Endothelial cell of umbilical vein (primary cell): ENCODE data around the gene STK39. TPM values are rescaled to one million over a fixed set of nuclear protein-coding genes. Genes with fewer than 3 reads are reported as not detected.

ENCODE experiments used
- BruUV-seq: library from RNA; stranded (reverse); fragments of 400-500 nt; replicated peaks from 2 replicates; lab custom pipeline; 2021; lab: Mats Ljungman, UMichigan
- CTCF ChIA-PET: fragments of 300-600, 350-600 bp; sonication (Branson Sonifier 250); formaldehyde crosslinking; loops from one replicate; lab custom pipeline; 2021; ENCODE audit warnings: antibody characterized with exemption, inconsistent platforms; lab: Charles Lee
- POLR2A ChIA-PET: fragments of 300-600, 350-600 bp; sonication (Branson Sonifier 250); formaldehyde crosslinking; loops from one replicate; lab custom pipeline; 2021; ENCODE audit warnings: antibody characterized with exemption, inconsistent platforms; lab: Charles Lee
- DNase-seq: peaks from one replicate; pipeline ENCODE4 v3.0.0-alpha.2; 2011; ENCODE audit warnings: low read depth, low spot score
- FAIRE-seq: peaks from 2 replicates; lab custom pipeline; 2011; peaks lifted over from hg19 to GRCh38; lab: Jason Lieb, UNC
- H2AFZ ChIP-seq: 2 replicates; pipeline ENCODE4 v1.6.0; 2012; ENCODE audit warnings: low read depth, low read length, control low read depth, inconsistent platforms
- H3K27ac ChIP-seq: 2 replicates; pipeline ENCODE4 v1.5.1; 2011; ENCODE audit warnings: low read depth, mild to moderate bottlenecking, control low read depth, low read length, moderate library complexity; ENCODE audit not compliant: insufficient read depth
- H3K27me3 ChIP-seq, 2 experiments: 2 replicates each; pipeline versions ENCODE4 v1.6.0 to v1.6.1; 2011; ENCODE audit warnings: low read length in 2 of 2, mixed read lengths in 1 of 2; ENCODE audit not compliant: control insufficient read depth in 2 of 2, insufficient read depth in 2 of 2
- H3K36me3 ChIP-seq, 2 experiments: 2 replicates in 1 of 2; 3 replicates in 1 of 2; pipeline ENCODE4 v1.5.1; 2011; ENCODE audit warnings: low read length in 2 of 2, mild to moderate bottlenecking in 1 of 2, moderate library complexity in 1 of 2; ENCODE audit not compliant: control insufficient read depth in 2 of 2, insufficient read depth in 2 of 2; ENCODE audit errors: extremely low read depth in 1 of 2
- H3K4me1 ChIP-seq: 3 replicates; pipeline ENCODE4 v1.5.1; 2011; ENCODE audit warnings: mild to moderate bottlenecking, low read length; ENCODE audit not compliant: control insufficient read depth, insufficient read depth; ENCODE audit errors: extremely low read depth
- H3K4me2 ChIP-seq: 2 replicates; pipeline ENCODE4 v1.6.1; 2011; ENCODE audit warnings: low read length, control low read depth, mixed read lengths; ENCODE audit not compliant: insufficient read depth
- H3K4me3 ChIP-seq, 3 experiments: fragments of 200-600 bp in 1 of 3; sonication (generic), shearing (Covaris generic) in 1 of 3; replicated peaks in 1 of 3; 2 replicates each; pipeline ENCODE4 v1.5.1; 2011 to 2016; ENCODE audit warnings: control low read depth in 3 of 3, low read length in 3 of 3, mild to moderate bottlenecking in 2 of 3, inconsistent platforms in 1 of 3, low read depth in 1 of 3, moderate library complexity in 1 of 3; ENCODE audit not compliant: insufficient read depth in 1 of 3
- H3K79me2 ChIP-seq: 2 replicates; pipeline ENCODE4 v1.6.0; 2012; ENCODE audit warnings: low read length, inconsistent platforms; ENCODE audit not compliant: control insufficient read depth, insufficient read depth
- H3K9ac ChIP-seq: replicated peaks from 2 replicates; pipeline ENCODE3; 2011; ENCODE audit warnings: low read length, control low read depth; ENCODE audit not compliant: insufficient read depth; ENCODE audit errors: extremely low read depth
- H3K9me1 ChIP-seq: replicated peaks from 3 replicates; pipeline ENCODE4 v1.6.0; 2011; ENCODE audit warnings: mild to moderate bottlenecking, low read length; ENCODE audit not compliant: control insufficient read depth, insufficient read depth; ENCODE audit errors: extremely low read depth
- H3K9me3 ChIP-seq: replicated peaks from 2 replicates; pipeline ENCODE4 v1.5.1; 2012; ENCODE audit warnings: low read length, inconsistent platforms; ENCODE audit not compliant: control insufficient read depth, insufficient read depth
- H4K20me1 ChIP-seq: replicated peaks from 2 replicates; pipeline ENCODE3; 2011; ENCODE audit warnings: mild to moderate bottlenecking, low read length; ENCODE audit not compliant: control insufficient read depth, insufficient read depth; ENCODE audit errors: extremely low read depth
- CTCF ChIP-seq, 2 donors: IDR thresholded peaks; 1 replicate in 1 of 2; 2 replicates in 1 of 2; pipeline ENCODE4 v1.5.1; 2011; ENCODE audit warnings: low read length in 2 of 2, mild to moderate bottlenecking in 2 of 2, moderate library complexity in 2 of 2, control low read depth in 1 of 2, inconsistent platforms in 1 of 2, low read depth in 1 of 2; ENCODE audit not compliant: insufficient read depth in 1 of 2; ENCODE audit errors: extremely low read depth in 1 of 2
- EZH2 ChIP-seq: IDR thresholded peaks from 2 replicates; pipeline ENCODE4 v1.6.1; 2012; ENCODE audit warnings: borderline replicate concordance, low read depth, mild to moderate bottlenecking, moderate library complexity, low read length, inconsistent platforms; ENCODE audit not compliant: severe bottlenecking
- FOS ChIP-seq: IDR thresholded peaks from 2 replicates; pipeline ENCODE4 v1.6.1; 2011; ENCODE audit warnings: mild to moderate bottlenecking, low read length, moderate library complexity, borderline replicate concordance; ENCODE audit not compliant: insufficient read depth
- GATA2 ChIP-seq: IDR thresholded peaks from 2 replicates; pipeline ENCODE4 v1.7.0; 2011; ENCODE audit warnings: low read depth, mild to moderate bottlenecking, moderate library complexity, mixed read lengths, low read length; ENCODE audit not compliant: insufficient read length, insufficient read depth
- JUN ChIP-seq: IDR thresholded peaks from 2 replicates; pipeline ENCODE4 v1.6.1; 2011; ENCODE audit warnings: borderline replicate concordance, low read depth; ENCODE audit not compliant: insufficient read length, insufficient read depth
- MYC ChIP-seq: IDR thresholded peaks from one replicate; pipeline ENCODE4 v1.6.1; 2011; ENCODE audit warnings: mild to moderate bottlenecking, low read depth, low read length
- POLR2A ChIP-seq: IDR thresholded peaks from 2 replicates; pipeline ENCODE4 v1.6.1; 2012; ENCODE audit warnings: low read depth, mild to moderate bottlenecking, control low read depth, low read length
- POLR2AphosphoS5 ChIP-seq: IDR thresholded peaks from 2 replicates; pipeline ENCODE4 v1.6.1; 2012; ENCODE audit warnings: low read depth, mild to moderate bottlenecking, control low read depth, low read length, moderate library complexity; ENCODE audit not compliant: insufficient read depth
- dilution Hi-C: fragments of 300-500 bp; cut with MboI; formaldehyde crosslinking; loops from one replicate; pipeline ENCODE4 v1.15.0; 2019; ENCODE audit warnings: low sequenced_read_pairs; ENCODE audit not compliant: extremely low pct_ligation_motif_present
- intact Hi-C: fragments of 100-400 bp; cut with micrococcal nuclease; formaldehyde crosslinking; loops from one replicate; pipeline ENCODE4 v1.10.0; 2022
- polyA plus RNA-seq, 4 experiments: library from polyadenylated mRNA; depleted of rRNA in 3 of 4; stranded (reverse) in 3 of 4; unstranded in 1 of 4; fragments of >200 nt; gene quantifications; 2 replicates each; pipeline versions ENCODE4 v1.2.1 to v1.2.3, GENCODE V29; 2011 to 2012; ENCODE audit warnings: missing spikeins in 1 of 4
- total RNA-seq: library from RNA; stranded (reverse); gene quantifications from 2 replicates; pipeline ENCODE4 v1.2.3, GENCODE V29; 2021
- TF ChIP-seq, protein P1 (sequence below): IDR thresholded peaks from 2 replicates; pipeline ENCODE4 v1.6.1; 2011; ENCODE audit not compliant: insufficient read depth, insufficient read length

Gene STK39
- total and polyA plus RNA-seq, 2 donors (not counting 3 experiments of a cell fraction or from before 2014, with no cell fraction given) = 4.6 to 13.1 TPM

- ChIA-PET POLR2A (no interaction called here), CTCF (interaction anchor here (1.9 kb wide), 1 partner anchor 174 kb away, joined by 6 read pairs; no protein-coding TSS in a partner anchor)
- TF ChIP-seq JUN (no peak), POLR2AphosphoS5 (no peak), MYC (no peak), GATA2 (peak; percentile 56)
- BruUV-seq = no TSS peak
- no peaks in the 10 kb centered on the region for H3K36me3 ChIP-seq
- intact Hi-C loops (no loop called here), dilution Hi-C loops (no loop called here)
- no peak for FAIRE-seq
- H3K79me2 ChIP-seq = no peaks in the 10 kb centered on the region
- H2AFZ ChIP-seq = no peak overlapping the region
- no peak overlapping the region for H3K9ac ChIP-seq
- no peak overlapping the region for H3K27ac ChIP-seq
- H3K27me3 ChIP-seq = no peaks in the 10 kb centered on the region
- no peaks in the 10 kb centered on the region for H3K9me1 ChIP-seq
- H3K4me2 ChIP-seq = no peak overlapping the region
- DNase-seq = peak; percentile 19
- no peaks in the 10 kb centered on the region for H3K4me1 ChIP-seq
- H3K4me3 ChIP-seq = no peak overlapping the region
- no peaks in the 10 kb centered on the region for H3K9me3 ChIP-seq
- H4K20me1 ChIP-seq = no peaks in the 10 kb centered on the region
Measured at GRCh38 chr2:167944825-167945659, 302.4 kb downstream of the STK39 start.

- CTCF ChIA-PET = interaction anchor here (1.1 to 1.9 kb wide), 2 partner anchors 175 to 176 kb away, joined by 3 to 6 read pairs; no protein-coding TSS in a partner anchor
Measured at GRCh38 chr2:167943897-167944296, 303.5 kb downstream of the STK39 start.

More at GRCh38 chr2:167943897-167944296, 303.5 kb downstream of the STK39 start:
- POLR2A ChIA-PET = no interaction called here
- Histone ChIP-seq H3K36me3 (no peaks in the 10 kb centered on the region), H3K9me1 (no peaks in the 10 kb centered on the region), H2AFZ (no peak overlapping the region), H3K4me3 (no peak overlapping the region), H3K9me3 (no peaks in the 10 kb centered on the region), H3K27me3 (no peaks in the 10 kb centered on the region), H3K27ac (no peak overlapping the region), H4K20me1 (no peaks in the 10 kb centered on the region), H3K4me1 (no peaks in the 10 kb centered on the region), H3K9ac (no peak overlapping the region), H3K4me2 (no peak overlapping the region), H3K79me2 (no peaks in the 10 kb centered on the region)
- dilution Hi-C loops (no loop called here), intact Hi-C loops (no loop called here)
- TF ChIP-seq POLR2AphosphoS5 (no peak), JUN (no peak), FOS (no peak), GATA2 (no peak), MYC (no peak), POLR2A (no peak), CTCF (IDR thresholded peaks at IDR 0.05; ENCODE audit: extremely low read depth in 1 of 2, insufficient read depth in 1 of 2, low read depth in 1 of 2, low read length in 2 of 2) (no peak), EZH2 (no peak)
- TF ChIP-seq, protein P1, sequence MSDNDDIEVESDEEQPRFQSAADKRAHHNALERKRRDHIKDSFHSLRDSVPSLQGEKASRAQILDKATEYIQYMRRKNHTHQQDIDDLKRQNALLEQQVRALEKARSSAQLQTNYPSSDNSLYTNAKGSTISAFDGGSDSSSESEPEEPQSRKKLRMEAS = no peak
- DNase-seq (no peak), FAIRE-seq (no peak)
- no TSS peak for BruUV-seq
